Upper lobe of left lung (tissue), 6 donors: ENCODE measurements around the gene NXT1. TPM values are rescaled to one million over a fixed set of nuclear protein-coding genes. Genes with fewer than 3 reads are reported as not detected.

Experiments
- ATAC-seq, 2 donors: fragments of 200-7000 bp; cut with Tn5 transposase; one replicate each; pipeline ENCODE4 v1.9.1; 2022; ENCODE audit warnings: mild to moderate bottlenecking in 2 of 2, moderate library complexity in 2 of 2; ENCODE audit not compliant: low FRiP score in 2 of 2
- DNase-seq, 2 donors: peaks; one replicate each; pipeline ENCODE4 v3.0.0-alpha.2; 2019 to 2020
- H3K27ac ChIP-seq, 4 donors: fragments of 200-600 bp; sonication (generic); one replicate each; pipeline ENCODE4 v1.5.1; 2016 to 2019
- H3K27me3 ChIP-seq, 4 donors: fragments of 200-600 bp; sonication (generic); one replicate each; pipeline ENCODE4 v1.5.1; 2017 to 2019
- H3K36me3 ChIP-seq, 4 donors: fragments of 200-600 bp; sonication (generic); one replicate each; pipeline ENCODE4 v1.5.1; 2016 to 2019
- H3K4me1 ChIP-seq, 4 donors: fragments of 200-600 bp; sonication (generic); one replicate each; pipeline ENCODE4 v1.5.1; 2018 to 2019
- H3K4me3 ChIP-seq, 4 donors: fragments of 200-600 bp; sonication (generic); one replicate each; pipeline ENCODE4 v1.5.1; 2017 to 2019; ENCODE audit warnings: mild to moderate bottlenecking in 2 of 4, moderate library complexity in 1 of 4
- H3K9me3 ChIP-seq, 4 donors: fragments of 200-600 bp; sonication (generic); one replicate each; pipeline ENCODE4 v1.5.1; 2018 to 2019
- EP300 ChIP-seq, 4 donors: sonication (generic); formaldehyde crosslinking; IDR thresholded peaks; one replicate each; pipeline ENCODE4 v1.5.1; 2017; ENCODE audit warnings: antibody characterized with exemption in 4 of 4, control low read depth in 2 of 4
- POLR2A ChIP-seq, 4 donors: fragments of 450-650 bp; IDR thresholded peaks; one replicate each; pipeline ENCODE4 v1.5.1; 2016 to 2017; ENCODE audit warnings: antibody characterized with exemption in 4 of 4, mild to moderate bottlenecking in 2 of 4
- POLR2AphosphoS5 ChIP-seq, 2 donors: sonication (generic); formaldehyde crosslinking; IDR thresholded peaks; one replicate each; pipeline ENCODE4 v1.5.1; 2017; ENCODE audit warnings: antibody characterized with exemption in 2 of 2
- WGBS, 2 donors: methylation state at CpG; one replicate each; pipeline ENCODE4 v1.1.5; 2017 to 2018; 5-methylcytosine and 5-hydroxymethylcytosine counted together
- small RNA-seq, 4 donors: library from RNA; depleted of rRNA; stranded (forward); fragments of <200 nt; gene quantifications; one replicate each; pipeline ENCODE3, GENCODE V24; 2016
- total RNA-seq, 6 donors: library from RNA; depleted of rRNA in 4 of 6; stranded (reverse); fragments of >200 nt in 4 of 6; gene quantifications; one replicate each; pipeline versions ENCODE4 v1.1.0 to v1.2.1, GENCODE V29; 2016 to 2021
- TF ChIP-seq, protein P1 (sequence below), 6 experiments: fragments of 450-650 bp in 4 of 6; fragments of 200-600 bp in 2 of 6; sonication (generic) in 2 of 6; IDR thresholded peaks; one replicate each; pipeline ENCODE4 v1.5.1; 2016 to 2019; ENCODE audit warnings: antibody characterized with exemption in 6 of 6
- donor health status: DM: no; HTN: no; CAD: no; lungs with moderate emphysema.
- donor health status: DM: no; HTN: yes; CAD: no; lungs with severe emphysema.

The NXT1 gene
- total RNA-seq, 6 donors from 2014 or later, result 7.3 to 39.4 (median 17.9) TPM

DNA sequence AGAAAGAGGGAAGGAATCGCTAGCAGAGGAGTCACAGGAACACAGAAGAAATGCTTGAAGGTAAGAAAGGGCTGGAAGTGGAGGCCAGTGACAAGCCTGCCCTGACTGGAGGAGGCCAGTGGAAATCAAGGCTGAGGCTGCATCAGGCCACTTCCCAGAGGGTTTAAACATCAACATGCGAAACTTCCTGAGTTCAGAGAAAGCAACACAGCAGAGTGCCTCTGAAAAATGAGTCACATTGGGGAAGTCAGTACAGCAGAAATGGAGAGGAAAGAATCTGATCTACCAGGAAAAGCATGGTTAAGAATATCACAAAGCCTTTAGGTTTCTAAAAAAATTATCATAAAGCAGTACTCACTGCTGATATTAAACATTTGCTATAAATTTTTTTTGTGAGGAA is 47.4 kb downstream of the NXT1 start:
- peak overlapping the region in 1 of 4 donors; percentile 15 for H3K27ac ChIP-seq
- ATAC-seq (peak in 1 of 2 donors; percentile 64), DNase-seq (no peak)
- no peak overlapping the region for H3K4me3 ChIP-seq
- peaks cover 11 to 27% (median 20%) of the 10 kb centered on the region in 4 donors for H3K4me1 ChIP-seq
- no peaks in the 10 kb centered on the region for H3K9me3 ChIP-seq
- WGBS, 2 donors, result 68 to 69% methylated on average over 2 of the region's 2 CpGs
- no peak for TF ChIP-seq EP300 (IDR thresholded peaks at IDR 0.05)
- TF ChIP-seq POLR2AphosphoS5 (IDR thresholded peaks at IDR 0.05), result no peak
- H3K27me3 ChIP-seq, result no peaks in the 10 kb centered on the region
- H3K36me3 ChIP-seq, result peaks cover 10 to 25% (median 21%) of the 10 kb centered on the region in 4 donors

DNA sequence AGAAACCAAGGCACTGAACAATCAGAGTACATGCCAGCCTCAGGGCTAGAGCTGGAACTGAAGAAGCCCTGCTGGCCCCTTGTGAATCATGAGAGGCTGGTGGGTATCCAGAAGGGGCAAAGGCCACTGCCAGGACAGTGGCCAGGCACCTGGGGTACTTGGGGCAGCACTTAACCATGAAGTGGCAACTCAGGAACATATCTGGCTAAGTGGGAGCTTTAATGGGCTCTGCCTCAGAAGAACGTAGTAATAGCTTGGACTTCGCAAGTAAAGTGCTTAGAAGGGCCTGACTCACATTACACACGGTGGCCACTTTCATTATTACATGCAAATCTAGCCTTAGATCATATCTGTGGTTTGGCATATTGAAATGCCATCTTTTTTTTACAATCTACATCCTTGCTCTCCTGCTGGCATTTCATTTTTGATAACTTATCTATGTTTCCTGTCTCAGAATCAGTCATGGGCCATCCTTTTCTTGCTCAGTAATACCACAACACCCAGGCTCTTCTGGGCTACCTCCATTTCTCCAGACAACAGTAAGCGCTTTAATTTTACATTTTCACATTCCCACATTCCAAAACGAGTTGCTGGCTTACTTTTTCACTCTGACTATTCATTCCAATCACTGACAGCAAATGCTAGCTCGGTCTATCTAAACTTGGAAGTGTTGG is 49.1 kb downstream of the NXT1 start:
- 56 to 71% methylated on average over 6 of the region's 6 CpGs for WGBS, 2 donors

DNA sequence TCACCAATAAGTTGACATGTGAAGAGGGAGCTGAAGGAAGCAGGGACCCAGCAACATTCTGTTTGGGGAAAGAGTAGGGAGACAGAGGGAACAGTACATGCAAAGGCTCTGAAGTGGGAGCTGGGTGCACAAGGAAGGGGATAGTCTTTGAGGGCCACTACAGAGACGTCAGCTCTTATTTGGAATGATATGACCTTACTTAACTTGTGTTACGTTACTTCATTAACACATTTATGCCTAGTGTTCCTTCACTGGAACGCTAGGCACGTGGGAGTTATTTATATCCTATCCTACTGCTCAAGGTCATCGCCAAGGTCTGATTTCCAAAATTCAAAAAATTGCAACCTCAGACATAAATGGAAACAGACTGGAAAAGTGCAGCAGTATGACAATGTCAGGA is 50.5 kb downstream of the NXT1 start:
- H3K4me1 ChIP-seq, result peaks cover 13 to 31% (median 25%) of the 10 kb centered on the region in 4 donors
- H3K27ac ChIP-seq, result no peak overlapping the region
- no peaks in the 10 kb centered on the region for H3K9me3 ChIP-seq
- H3K27me3 ChIP-seq, result no peaks in the 10 kb centered on the region
- 91% methylated on average over 5 of the region's 5 CpGs for WGBS, 2 donors
- ATAC-seq, result no peak
- no peak for DNase-seq
- peaks cover 0 to 3% (median 0%) of the 10 kb centered on the region in 4 donors for H3K36me3 ChIP-seq
- no peak overlapping the region for H3K4me3 ChIP-seq
- TF ChIP-seq EP300 (IDR thresholded peaks at IDR 0.05) (no peak), POLR2AphosphoS5 (IDR thresholded peaks at IDR 0.05) (no peak), POLR2A (IDR thresholded peaks at IDR 0.05) (no peak)
- TF ChIP-seq, protein P1, sequence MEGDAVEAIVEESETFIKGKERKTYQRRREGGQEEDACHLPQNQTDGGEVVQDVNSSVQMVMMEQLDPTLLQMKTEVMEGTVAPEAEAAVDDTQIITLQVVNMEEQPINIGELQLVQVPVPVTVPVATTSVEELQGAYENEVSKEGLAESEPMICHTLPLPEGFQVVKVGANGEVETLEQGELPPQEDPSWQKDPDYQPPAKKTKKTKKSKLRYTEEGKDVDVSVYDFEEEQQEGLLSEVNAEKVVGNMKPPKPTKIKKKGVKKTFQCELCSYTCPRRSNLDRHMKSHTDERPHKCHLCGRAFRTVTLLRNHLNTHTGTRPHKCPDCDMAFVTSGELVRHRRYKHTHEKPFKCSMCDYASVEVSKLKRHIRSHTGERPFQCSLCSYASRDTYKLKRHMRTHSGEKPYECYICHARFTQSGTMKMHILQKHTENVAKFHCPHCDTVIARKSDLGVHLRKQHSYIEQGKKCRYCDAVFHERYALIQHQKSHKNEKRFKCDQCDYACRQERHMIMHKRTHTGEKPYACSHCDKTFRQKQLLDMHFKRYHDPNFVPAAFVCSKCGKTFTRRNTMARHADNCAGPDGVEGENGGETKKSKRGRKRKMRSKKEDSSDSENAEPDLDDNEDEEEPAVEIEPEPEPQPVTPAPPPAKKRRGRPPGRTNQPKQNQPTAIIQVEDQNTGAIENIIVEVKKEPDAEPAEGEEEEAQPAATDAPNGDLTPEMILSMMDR (IDR thresholded peaks at IDR 0.05), result no peak

More for the DNA sequence above, 49.1 kb downstream of the NXT1 start:
- Histone ChIP-seq H3K9me3 (no peaks in the 10 kb centered on the region), H3K4me3 (no peak overlapping the region), H3K4me1 (peaks cover 17 to 29% (median 24%) of the 10 kb centered on the region in 4 donors), H3K27ac (peak overlapping the region in 1 of 4 donors; percentile 5), H3K36me3 (peaks cover 0 to 9% (median 4%) of the 10 kb centered on the region in 4 donors), H3K27me3 (no peaks in the 10 kb centered on the region)
- peak; percentile 34 to 87 for ATAC-seq
- TF ChIP-seq, protein P1 (IDR thresholded peaks at IDR 0.05), result peak in 3 of 6 experiments; percentile 26 to 53 (median 31)
- TF ChIP-seq POLR2AphosphoS5 (IDR thresholded peaks at IDR 0.05) (peak in 1 of 2 donors; percentile 31), POLR2A (IDR thresholded peaks at IDR 0.05) (no peak)
- peak in 1 of 2 donors; percentile 59 for DNase-seq

DNA sequence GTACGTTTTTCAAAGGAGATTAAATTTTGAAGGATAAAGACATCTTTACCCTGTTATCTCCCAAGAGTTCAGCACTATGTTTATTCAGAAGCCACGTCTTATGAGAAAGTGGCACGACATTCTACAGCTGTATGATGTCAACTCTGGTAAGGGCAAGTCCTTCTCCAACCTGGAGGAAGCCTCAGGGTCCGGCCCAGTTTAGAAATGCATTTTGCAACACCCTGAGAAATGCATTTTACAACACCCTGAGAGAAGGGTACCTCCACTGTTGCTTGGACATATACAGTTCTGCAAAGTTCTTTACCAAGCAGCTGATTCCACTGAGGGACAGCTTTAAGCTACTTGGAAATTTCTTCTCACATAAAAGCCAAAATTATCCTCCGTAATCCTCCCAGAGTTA is 53.2 kb downstream of the NXT1 start:
- DNase-seq (no peak), ATAC-seq (no peak)
- H3K9me3 ChIP-seq, result no peaks in the 10 kb centered on the region
- no peak overlapping the region for H3K27ac ChIP-seq
- 59 to 65% methylated on average over 5 of the region's 5 CpGs for WGBS, 2 donors
- peaks cover 13 to 21% (median 18%) of the 10 kb centered on the region in 4 donors for H3K4me1 ChIP-seq
- no peak overlapping the region for H3K4me3 ChIP-seq
- TF ChIP-seq, protein P1 (IDR thresholded peaks at IDR 0.05), result no peak
- TF ChIP-seq POLR2A (IDR thresholded peaks at IDR 0.05) (no peak), EP300 (IDR thresholded peaks at IDR 0.05) (no peak), POLR2AphosphoS5 (IDR thresholded peaks at IDR 0.05) (no peak)
- no peaks in the 10 kb centered on the region for H3K27me3 ChIP-seq
- peaks cover 0 to 3% (median 0%) of the 10 kb centered on the region in 4 donors for H3K36me3 ChIP-seq

DNA sequence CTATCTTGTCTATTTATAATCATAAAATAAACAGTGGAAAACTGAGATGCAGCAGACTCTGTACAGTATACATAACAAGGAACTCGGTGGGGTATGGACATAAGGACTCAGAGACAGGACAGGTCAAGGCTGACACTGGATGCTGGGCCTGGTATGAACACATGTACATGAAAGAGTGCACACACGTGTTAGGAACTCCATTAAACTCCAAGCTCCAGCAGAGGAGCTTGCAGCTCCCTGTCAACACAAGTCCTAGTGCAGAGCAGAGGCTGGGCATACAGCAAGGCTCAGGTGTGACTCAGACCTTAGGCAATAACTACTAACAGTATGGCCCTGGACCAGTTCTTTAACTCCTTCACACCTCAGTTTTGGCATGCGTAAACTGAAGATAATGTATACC is 53.6 kb downstream of the NXT1 start:
- no peak overlapping the region for H3K27ac ChIP-seq
- H3K36me3 ChIP-seq, result peaks cover 0 to 3% (median 0%) of the 10 kb centered on the region in 4 donors
- WGBS, 2 donors, result 54 to 57% methylated on average over 3 of the region's 3 CpGs
- H3K27me3 ChIP-seq, result no peaks in the 10 kb centered on the region
- no peak overlapping the region for H3K4me3 ChIP-seq
- no peaks in the 10 kb centered on the region for H3K9me3 ChIP-seq
- DNase-seq, result no peak
- peak in 1 of 2 donors; percentile 70 for ATAC-seq
- TF ChIP-seq EP300 (IDR thresholded peaks at IDR 0.05), result no peak
- TF ChIP-seq POLR2AphosphoS5 (IDR thresholded peaks at IDR 0.05), result no peak
- TF ChIP-seq, protein P1 (IDR thresholded peaks at IDR 0.05), result no peak
- no peak for TF ChIP-seq POLR2A (IDR thresholded peaks at IDR 0.05)
- H3K4me1 ChIP-seq, result peaks cover 12 to 21% (median 18%) of the 10 kb centered on the region in 4 donors

Small RNA genes within 50 kb of the gene (small RNA-seq; reads per million reads assigned to genes)
- 0 reads per million in 4 donors for gene RNA5SP479

Other genes with a start within 250 kb of the NXT1 start
- gene GZF1, start 11.4 kb downstream of the NXT1 start, total RNA-seq, result 10 to 100 TPM; 14.1 to 32.5 (median 25.6) TPM
- gene NAPB, start 70.7 kb downstream of the NXT1 start, total RNA-seq, result 10 to 100 TPM in 5 of 6 donors, 1 to 10 TPM in 1; 9.7 to 27.7 (median 11.1) TPM
- not detected for gene CSTL1, start 88.9 kb downstream of the NXT1 start, total RNA-seq
- not detected for gene CST11, start 102.1 kb downstream of the NXT1 start, total RNA-seq
- gene CST8, start 140.3 kb downstream of the NXT1 start, total RNA-seq, result not detected
- gene CST9L, start 217.7 kb downstream of the NXT1 start, total RNA-seq, result not detected